Adipocyte (in vitro differentiated cells): ENCODE results near the gene SKOR2.
A peak's percentile ranks its signal among the peaks of the same experiment; 100 is the strongest.

Experiments used
- DNase-seq: peaks from one replicate; pipeline ENCODE4 v3.0.0-alpha.2; 2015; ENCODE audit warnings: low read depth
- H3K27me3 ChIP-seq: replicated peaks from 2 replicates; pipeline ENCODE4 v1.7.0; 2013; ENCODE audit warnings: mild to moderate bottlenecking, low read length, moderate library complexity; ENCODE audit not compliant: control insufficient read depth, insufficient read depth
- H3K36me3 ChIP-seq: 2 replicates; pipeline ENCODE4 v1.7.0; 2013; ENCODE audit warnings: low read length, mild to moderate bottlenecking, moderate library complexity; ENCODE audit not compliant: control insufficient read depth, insufficient read depth, severe bottlenecking
- H3K4me1 ChIP-seq: 2 replicates; pipeline ENCODE4 v1.7.0; 2013; ENCODE audit warnings: mild to moderate bottlenecking, low read length, moderate library complexity; ENCODE audit not compliant: control insufficient read depth, insufficient read depth
- H3K4me3 ChIP-seq: 2 replicates; pipeline ENCODE4 v1.7.0; 2013; ENCODE audit warnings: mild to moderate bottlenecking, low read length, moderate library complexity
- H3K9ac ChIP-seq: 2 replicates; pipeline ENCODE4 v1.7.0; 2013; ENCODE audit warnings: mild to moderate bottlenecking, low read length, moderate library complexity
- H3K9me3 ChIP-seq: 2 replicates; pipeline ENCODE4 v1.7.0; 2013; ENCODE audit warnings: mild to moderate bottlenecking, low read length, moderate library complexity; ENCODE audit not compliant: control insufficient read depth

Gene SKOR2, protein sequence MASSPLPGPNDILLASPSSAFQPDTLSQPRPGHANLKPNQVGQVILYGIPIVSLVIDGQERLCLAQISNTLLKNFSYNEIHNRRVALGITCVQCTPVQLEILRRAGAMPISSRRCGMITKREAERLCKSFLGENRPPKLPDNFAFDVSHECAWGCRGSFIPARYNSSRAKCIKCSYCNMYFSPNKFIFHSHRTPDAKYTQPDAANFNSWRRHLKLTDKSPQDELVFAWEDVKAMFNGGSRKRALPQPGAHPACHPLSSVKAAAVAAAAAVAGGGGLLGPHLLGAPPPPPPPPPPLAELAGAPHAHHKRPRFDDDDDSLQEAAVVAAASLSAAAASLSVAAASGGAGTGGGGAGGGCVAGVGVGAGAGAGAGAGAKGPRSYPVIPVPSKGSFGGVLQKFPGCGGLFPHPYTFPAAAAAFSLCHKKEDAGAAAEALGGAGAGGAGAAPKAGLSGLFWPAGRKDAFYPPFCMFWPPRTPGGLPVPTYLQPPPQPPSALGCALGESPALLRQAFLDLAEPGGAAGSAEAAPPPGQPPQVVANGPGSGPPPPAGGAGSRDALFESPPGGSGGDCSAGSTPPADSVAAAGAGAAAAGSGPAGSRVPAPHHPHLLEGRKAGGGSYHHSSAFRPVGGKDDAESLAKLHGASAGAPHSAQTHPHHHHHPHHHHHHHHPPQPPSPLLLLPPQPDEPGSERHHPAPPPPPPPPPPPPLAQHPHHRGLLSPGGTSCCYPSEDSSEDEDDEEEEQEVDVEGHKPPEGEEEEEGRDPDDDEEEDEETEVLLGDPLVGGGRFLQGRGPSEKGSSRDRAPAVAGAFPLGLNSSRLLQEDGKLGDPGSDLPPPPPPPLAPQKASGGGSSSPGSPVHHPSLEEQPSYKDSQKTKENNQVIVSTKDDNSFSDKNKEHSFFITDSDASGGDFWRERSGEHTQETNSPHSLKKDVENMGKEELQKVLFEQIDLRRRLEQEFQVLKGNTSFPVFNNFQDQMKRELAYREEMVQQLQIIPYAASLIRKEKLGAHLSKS

GRCh38 chr18:47251289-47252120 lies at the start of gene SKOR2:
Gene SKOR2 (minus strand): TSS chr18:47251660. CDS start chr18:47249183, 2,477 bp downstream.
- DNase-seq = peak; percentile 4
- peaks cover 78% of the 10 kb centered on the region for H3K27me3 ChIP-seq

GRCh38 chr18:47296462-47296861 lies 45.0 kb upstream of the SKOR2 start:
- peaks cover 4% of the 10 kb centered on the region for H3K27me3 ChIP-seq
- no peaks in the 10 kb centered on the region for H3K9me3 ChIP-seq
- DNase-seq = no peak
- H3K4me3 ChIP-seq = no peak overlapping the region
- no peaks in the 10 kb centered on the region for H3K4me1 ChIP-seq
- no peak overlapping the region for H3K9ac ChIP-seq
- H3K36me3 ChIP-seq = no peaks in the 10 kb centered on the region

More at GRCh38 chr18:47251289-47252120, at the start of gene SKOR2:
- H3K4me3 ChIP-seq = no peak within 1 kb of the TSS
- no peaks in the 10 kb centered on the region for H3K4me1 ChIP-seq
- H3K36me3 ChIP-seq = no peaks in the 10 kb centered on the region
- H3K9me3 ChIP-seq = peaks cover 21% of the 10 kb centered on the region
- H3K9ac ChIP-seq = no peak within 1 kb of the TSS

DNA sequence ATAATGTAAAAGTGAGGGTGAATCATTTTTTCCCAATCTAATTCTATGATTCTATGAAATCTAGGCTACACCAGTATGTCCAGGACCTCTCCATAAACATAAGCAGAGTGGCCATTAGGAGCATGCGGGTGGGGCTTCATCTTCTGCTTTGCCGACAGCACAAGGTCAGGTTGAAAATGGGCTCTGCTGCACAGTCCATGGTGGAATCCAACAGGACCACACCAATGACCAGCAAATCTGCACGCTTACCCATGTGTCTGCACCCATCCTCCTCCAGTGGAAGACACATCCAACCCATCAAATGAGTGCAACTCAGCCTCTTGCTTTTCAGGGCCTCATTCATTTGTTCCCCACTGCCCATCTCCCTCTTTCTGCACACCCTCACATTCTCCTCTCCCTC lies 43.3 kb upstream of the SKOR2 start:
- Histone ChIP-seq H3K27me3 (peaks cover 18% of the 10 kb centered on the region), H3K4me3 (no peak overlapping the region), H3K4me1 (no peaks in the 10 kb centered on the region), H3K9ac (no peak overlapping the region), H3K9me3 (no peaks in the 10 kb centered on the region), H3K36me3 (no peaks in the 10 kb centered on the region)
- no peak for DNase-seq

DNA sequence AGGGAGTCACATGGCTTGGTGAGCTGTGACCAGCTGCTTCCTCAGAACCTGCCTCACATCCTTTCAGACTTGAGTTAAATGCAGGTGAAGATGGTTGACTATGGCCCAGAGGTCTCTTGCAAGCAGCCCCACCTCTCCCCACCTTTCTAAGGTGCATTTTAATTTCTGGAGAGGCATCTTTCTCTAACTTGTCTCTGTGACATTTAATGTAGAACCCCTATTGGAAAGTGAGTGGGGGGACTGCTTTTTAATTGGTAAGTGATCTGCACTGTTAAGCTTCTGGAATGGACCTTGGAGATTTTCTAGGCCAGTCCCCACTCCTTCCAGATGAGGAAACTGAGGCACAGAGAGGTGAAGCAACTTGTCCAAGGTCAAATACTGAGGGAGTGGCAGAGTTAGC lies 37.3 kb upstream of the SKOR2 start:
- Histone ChIP-seq H3K9me3 (no peaks in the 10 kb centered on the region), H3K4me3 (no peak overlapping the region), H3K4me1 (no peaks in the 10 kb centered on the region), H3K27me3 (peaks cover 45% of the 10 kb centered on the region), H3K9ac (no peak overlapping the region), H3K36me3 (no peaks in the 10 kb centered on the region)
- DNase-seq = no peak

DNA sequence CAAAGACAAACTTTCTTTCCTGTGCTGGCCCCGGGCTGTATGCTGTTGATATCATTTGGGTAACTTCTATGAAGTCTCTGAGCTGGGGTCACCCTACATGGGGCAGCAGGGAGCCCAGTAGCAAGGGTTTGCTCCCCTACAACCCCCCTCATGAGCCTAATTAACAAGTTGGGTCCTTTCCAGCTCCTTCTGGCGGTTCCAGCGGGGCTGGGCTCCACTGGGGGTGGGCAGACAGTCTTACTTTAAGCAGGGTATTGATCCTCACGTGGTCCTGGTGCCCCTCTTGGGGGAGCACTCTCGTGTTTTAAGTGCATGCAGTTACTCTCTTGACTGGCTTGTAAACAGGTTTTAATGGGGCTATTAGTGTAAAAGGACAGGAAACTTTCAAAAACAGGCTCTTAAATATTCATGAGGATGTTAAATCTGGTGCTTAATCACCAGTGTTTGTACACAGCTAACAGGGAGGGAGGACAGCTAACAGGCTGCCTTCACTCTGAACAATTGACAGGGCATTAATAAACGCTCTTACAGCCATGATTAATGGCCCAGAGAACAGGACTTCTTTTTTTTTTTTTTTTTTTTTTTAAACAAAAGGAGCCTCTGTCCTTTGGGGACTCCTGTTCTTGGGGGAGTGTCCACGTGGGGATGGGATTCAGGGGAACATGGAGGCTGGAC lies 36.6 kb upstream of the SKOR2 start:
- no peaks in the 10 kb centered on the region for H3K9me3 ChIP-seq
- DNase-seq = no peak
- no peak overlapping the region for H3K9ac ChIP-seq
- no peaks in the 10 kb centered on the region for H3K36me3 ChIP-seq
- H3K27me3 ChIP-seq = peaks cover 45% of the 10 kb centered on the region
- H3K4me3 ChIP-seq = no peak overlapping the region
- H3K4me1 ChIP-seq = no peaks in the 10 kb centered on the region

GRCh38 chr18:47286776-47287410 lies 35.4 kb upstream of the SKOR2 start:
- no peak for DNase-seq
- H3K4me3 ChIP-seq = no peak overlapping the region
- H3K9me3 ChIP-seq = no peaks in the 10 kb centered on the region
- peaks cover 43% of the 10 kb centered on the region for H3K27me3 ChIP-seq
- no peaks in the 10 kb centered on the region for H3K36me3 ChIP-seq
- H3K9ac ChIP-seq = no peak overlapping the region
- H3K4me1 ChIP-seq = no peaks in the 10 kb centered on the region

DNA sequence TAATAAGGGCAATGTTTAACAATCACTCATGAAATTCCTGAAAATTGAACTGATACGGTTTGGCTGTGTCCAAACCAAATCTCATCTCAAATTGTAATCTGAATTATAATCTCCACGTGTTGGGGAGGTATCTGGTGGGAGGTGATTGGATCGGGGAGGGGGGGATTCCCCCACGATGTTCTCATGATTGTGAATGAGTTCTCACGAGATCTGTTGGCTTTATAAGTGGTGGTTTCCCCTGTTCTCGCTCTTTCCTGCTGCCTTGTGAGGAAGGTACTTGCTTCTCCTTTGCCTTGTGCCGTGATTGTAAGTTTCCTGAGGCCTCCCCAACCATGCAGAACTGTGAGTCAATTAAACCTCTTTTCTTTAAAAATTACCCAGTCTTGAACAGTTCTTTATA lies 34.0 kb upstream of the SKOR2 start:
- no peaks in the 10 kb centered on the region for H3K9me3 ChIP-seq
- H3K4me1 ChIP-seq = no peaks in the 10 kb centered on the region
- no peak for DNase-seq
- H3K27me3 ChIP-seq = peaks cover 33% of the 10 kb centered on the region
- H3K4me3 ChIP-seq = no peak overlapping the region
- H3K9ac ChIP-seq = no peak overlapping the region
- no peaks in the 10 kb centered on the region for H3K36me3 ChIP-seq

GRCh38 chr18:47284721-47285395 lies 33.4 kb upstream of the SKOR2 start:
- DNase-seq = no peak
- H3K27me3 ChIP-seq = peaks cover 27% of the 10 kb centered on the region
- no peak overlapping the region for H3K4me3 ChIP-seq
- H3K4me1 ChIP-seq = no peaks in the 10 kb centered on the region
- no peaks in the 10 kb centered on the region for H3K36me3 ChIP-seq
- no peak overlapping the region for H3K9ac ChIP-seq
- no peaks in the 10 kb centered on the region for H3K9me3 ChIP-seq

DNA sequence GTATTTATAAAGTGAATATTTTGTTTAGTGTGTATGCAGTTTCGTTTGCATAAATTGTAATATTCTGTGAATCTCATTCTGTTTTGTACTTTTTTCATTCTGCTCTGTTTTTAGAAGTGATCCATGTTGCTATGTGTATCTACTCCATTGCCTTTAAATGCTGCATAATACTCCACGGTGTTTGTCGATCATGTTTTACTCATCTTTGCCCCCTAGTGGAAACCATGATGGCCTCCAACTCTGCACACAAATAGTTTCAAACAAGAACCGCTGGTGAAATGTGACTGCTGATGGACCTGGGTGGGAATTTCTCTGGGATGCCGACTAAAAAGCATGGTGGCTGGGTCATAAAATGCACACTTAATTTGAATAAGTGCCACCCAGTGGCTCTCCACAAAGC lies 32.0 kb upstream of the SKOR2 start:
- H3K4me3 ChIP-seq = no peak overlapping the region
- no peaks in the 10 kb centered on the region for H3K9me3 ChIP-seq
- DNase-seq = peak; percentile 17
- H3K36me3 ChIP-seq = no peaks in the 10 kb centered on the region
- peaks cover 22% of the 10 kb centered on the region for H3K27me3 ChIP-seq
- H3K4me1 ChIP-seq = no peaks in the 10 kb centered on the region
- H3K9ac ChIP-seq = no peak overlapping the region

- Histone ChIP-seq H3K4me3 (no peak overlapping the region), H3K36me3 (no peaks in the 10 kb centered on the region), H3K9me3 (no peaks in the 10 kb centered on the region), H3K4me1 (no peaks in the 10 kb centered on the region), H3K27me3 (peaks cover 10% of the 10 kb centered on the region), H3K9ac (no peak overlapping the region)
- DNase-seq = no peak
Measured at GRCh38 chr18:47280121-47280520, 28.7 kb upstream of the SKOR2 start.
